ENCODE data around the gene SAFB2.

The SAFB2 gene

DNA sequence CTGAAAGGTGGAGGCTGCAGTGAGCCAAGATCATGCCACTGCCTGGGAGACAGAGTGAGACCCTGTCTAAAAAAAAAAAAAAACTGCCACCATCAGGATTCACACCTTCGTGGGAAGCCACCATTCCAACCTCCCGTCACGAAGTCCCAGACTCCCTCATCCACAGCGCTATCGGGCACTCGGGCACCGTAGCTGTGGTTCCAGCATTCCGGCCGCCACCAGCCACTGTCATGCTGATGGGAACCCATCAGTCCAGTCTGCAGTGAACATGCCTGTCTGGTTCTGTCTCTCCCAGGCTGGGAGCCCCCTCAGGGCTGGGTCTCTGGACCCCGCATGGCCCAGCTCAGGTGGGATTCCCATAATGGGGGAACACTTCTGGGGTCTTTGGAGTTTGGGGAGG is 82.4 kb downstream of the SAFB2 start:
- DNase-seq = no peak

DNA sequence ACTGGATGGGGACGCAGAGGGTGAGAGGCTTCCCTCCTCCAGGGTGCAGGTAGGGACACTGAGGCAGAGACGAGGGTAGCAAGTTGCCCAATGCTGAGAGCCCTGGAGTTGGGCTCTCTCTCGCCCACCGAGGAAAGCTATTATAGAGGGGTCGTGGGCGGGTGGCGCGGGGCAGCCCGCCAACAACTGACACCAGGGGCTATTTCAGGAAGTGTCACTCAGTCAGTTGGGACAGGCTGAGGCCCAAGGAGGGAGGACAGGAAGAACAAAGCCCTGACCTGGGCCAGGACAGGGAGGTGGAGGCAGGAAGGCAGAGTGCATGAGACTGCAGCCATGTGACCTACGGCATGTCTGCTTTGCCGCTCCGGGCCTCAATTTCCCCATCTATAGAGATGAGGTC is 84.7 kb downstream of the SAFB2 start:
- no peak for DNase-seq

All from activated T-cell treated with anti-CD3 and anti-CD28 coated beads, Interleukin-2, amount 50 U/mL, for 48 hours (primary cell).